ENCODE measurements around the gene CARHSP1.

DNA sequence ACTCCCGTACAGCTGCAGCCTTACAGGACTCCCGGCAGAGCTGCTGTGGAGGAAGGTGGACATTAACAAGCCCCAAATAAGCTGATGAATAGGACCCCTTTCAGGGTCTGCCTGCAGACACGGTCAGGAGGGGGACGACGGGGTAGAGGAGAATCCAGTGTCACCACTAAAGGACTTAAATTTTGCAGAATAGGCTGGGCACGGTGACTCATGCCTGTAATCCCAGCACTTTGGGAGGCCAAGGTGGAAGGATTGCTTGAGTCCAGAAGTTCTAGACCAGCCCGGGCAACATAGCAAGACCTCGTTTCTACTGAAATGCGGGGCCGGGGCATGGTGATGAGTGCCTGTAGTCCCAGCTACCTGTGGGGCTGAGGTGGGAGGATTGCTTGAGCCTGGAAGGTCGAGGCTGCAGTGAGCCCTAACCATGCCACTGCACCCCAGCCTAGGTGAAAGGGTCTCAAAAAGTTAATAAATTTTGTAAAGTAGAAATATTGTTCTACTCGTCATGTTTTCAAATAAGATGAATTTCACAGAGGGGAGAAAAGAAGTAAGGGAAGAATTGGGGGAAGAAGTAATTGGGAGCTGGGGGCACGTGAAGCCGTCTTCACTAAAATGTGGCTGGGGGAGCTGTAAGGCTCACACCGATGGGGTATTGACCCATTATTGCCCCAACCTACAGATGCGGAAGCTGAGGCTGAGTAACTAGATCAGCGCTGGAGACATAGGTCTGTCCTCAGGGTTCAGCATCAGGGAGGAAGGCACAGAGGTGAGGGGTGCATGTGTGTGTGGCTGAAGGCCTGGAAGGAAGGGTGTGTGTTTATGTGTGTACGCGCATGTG, 18.0 kb upstream of the CARHSP1 start:
- TF ChIP-seq CTCF (IDR thresholded peaks at IDR 0.05) (no peak), POLR2AphosphoS5 (IDR thresholded peaks at IDR 0.05) (no peak)
